Vagina (tissue), 2 donors: ENCODE data around the gene LIMK2.

Experiments used
- POLR2A ChIP-seq, 2 donors: fragments of 450-650 bp; IDR thresholded peaks; one replicate each; pipeline ENCODE4 v1.6.1; 2017; ENCODE audit warnings: antibody characterized with exemption in 2 of 2, mild to moderate bottlenecking in 2 of 2, moderate library complexity in 2 of 2
- TF ChIP-seq, protein P1 (sequence below), 3 experiments: fragments of 450-650 bp in 2 of 3; fragments of 200-600 bp in 1 of 3; sonication (generic) in 1 of 3; IDR thresholded peaks; one replicate each; pipeline ENCODE4 v1.5.1; 2017 to 2019; ENCODE audit warnings: antibody characterized with exemption in 3 of 3, mild to moderate bottlenecking in 2 of 3, moderate library complexity in 2 of 3

DNA sequence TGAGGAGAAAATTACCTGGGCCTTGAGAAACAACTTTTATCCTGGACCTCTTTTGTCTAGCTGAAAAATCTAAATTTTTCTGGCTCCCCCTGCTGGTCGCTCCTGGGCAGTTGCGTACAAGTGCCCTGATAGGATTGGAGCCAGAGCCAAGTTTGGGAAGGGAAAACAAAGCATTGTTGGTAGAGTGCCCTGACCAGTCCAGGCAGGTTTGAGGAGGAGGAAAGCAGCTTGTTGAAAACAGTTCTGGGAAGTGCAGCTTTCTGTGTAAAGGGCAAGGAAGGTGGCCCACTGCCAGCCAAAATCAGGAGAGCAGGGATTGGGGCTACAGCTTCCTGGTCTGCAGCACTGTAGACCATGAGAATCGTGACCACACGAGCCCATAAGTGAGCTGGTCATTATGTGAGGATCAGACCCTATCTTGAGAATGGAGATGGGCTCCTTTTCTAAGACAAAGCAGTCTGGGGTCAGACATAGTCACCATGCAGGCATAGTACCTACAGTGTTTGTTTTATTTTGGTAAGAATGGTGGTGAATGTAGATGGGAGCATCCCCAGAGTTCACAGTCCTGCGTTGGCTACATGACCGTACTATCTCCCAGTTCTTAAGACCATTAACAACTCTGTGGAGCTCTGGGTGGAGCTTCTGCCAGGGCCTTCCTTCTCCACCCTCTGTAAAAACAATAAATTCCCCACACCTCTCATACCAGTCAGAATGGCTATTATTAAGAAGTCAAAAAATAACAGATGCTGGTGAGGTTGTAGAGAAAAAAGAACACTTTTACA is 101.5 kb downstream of the LIMK2 start:
- TF ChIP-seq, protein P1, sequence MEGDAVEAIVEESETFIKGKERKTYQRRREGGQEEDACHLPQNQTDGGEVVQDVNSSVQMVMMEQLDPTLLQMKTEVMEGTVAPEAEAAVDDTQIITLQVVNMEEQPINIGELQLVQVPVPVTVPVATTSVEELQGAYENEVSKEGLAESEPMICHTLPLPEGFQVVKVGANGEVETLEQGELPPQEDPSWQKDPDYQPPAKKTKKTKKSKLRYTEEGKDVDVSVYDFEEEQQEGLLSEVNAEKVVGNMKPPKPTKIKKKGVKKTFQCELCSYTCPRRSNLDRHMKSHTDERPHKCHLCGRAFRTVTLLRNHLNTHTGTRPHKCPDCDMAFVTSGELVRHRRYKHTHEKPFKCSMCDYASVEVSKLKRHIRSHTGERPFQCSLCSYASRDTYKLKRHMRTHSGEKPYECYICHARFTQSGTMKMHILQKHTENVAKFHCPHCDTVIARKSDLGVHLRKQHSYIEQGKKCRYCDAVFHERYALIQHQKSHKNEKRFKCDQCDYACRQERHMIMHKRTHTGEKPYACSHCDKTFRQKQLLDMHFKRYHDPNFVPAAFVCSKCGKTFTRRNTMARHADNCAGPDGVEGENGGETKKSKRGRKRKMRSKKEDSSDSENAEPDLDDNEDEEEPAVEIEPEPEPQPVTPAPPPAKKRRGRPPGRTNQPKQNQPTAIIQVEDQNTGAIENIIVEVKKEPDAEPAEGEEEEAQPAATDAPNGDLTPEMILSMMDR (IDR thresholded peaks at IDR 0.05), result peak; percentile 67 to 86 (median 80)
- TF ChIP-seq POLR2A (IDR thresholded peaks at IDR 0.05), result no peak
